HepG2 (cell line): ENCODE data around the gene CEP162. TPM values are rescaled to one million over a fixed set of nuclear protein-coding genes. Genes with fewer than 3 reads are reported as not detected.

Experiments used
- ATAC-seq: fragments of 200-7000 bp; cut with Tn5 transposase; 3 replicates; pipeline ENCODE4 v1.9.1; 2020; ENCODE audit warnings: mild to moderate bottlenecking, moderate library complexity
- BruUV-seq: library from RNA; stranded (reverse); fragments of 400-500 nt; replicated peaks from 2 replicates; lab custom pipeline; 2021; lab: Mats Ljungman, UMichigan
- CTCF ChIA-PET: fragments of 300-600 bp; formaldehyde crosslinking; extraction: SDS; loops from one replicate; lab custom pipeline; 2021; ENCODE audit warnings: low total read pairs, inconsistent platforms, low intra/inter-chr PET ratio; lab: Yijun Ruan, JAX
- POLR2A ChIA-PET: fragments of 350-600 bp; sonication (Branson Sonifier 250); formaldehyde crosslinking; loops from one replicate; lab custom pipeline; 2020; ENCODE audit warnings: antibody characterized with exemption, inconsistent platforms; lab: Yijun Ruan, JAX
- DNase-seq: peaks from one replicate; pipeline ENCODE4 v3.0.0-alpha.2; 2015; ENCODE audit warnings: low spot score
- FAIRE-seq: peaks from 3 replicates; lab custom pipeline; 2011; peaks lifted over from hg19 to GRCh38; lab: Jason Lieb, UNC
- H2AFZ ChIP-seq: one replicate; pipeline ENCODE4 v1.6.1; 2011; ENCODE audit warnings: low read length, inconsistent platforms
- H3K27ac ChIP-seq: fragments of 300-600 bp; 3 replicates; pipeline ENCODE4 v1.8.0; 2011; ENCODE audit warnings: mixed run types, mild to moderate bottlenecking, mixed read lengths, low read length, inconsistent platforms; ENCODE audit not compliant: insufficient read depth; ENCODE audit errors: extremely low read length
- H3K27me3 ChIP-seq, 2 experiments: fragments of 200-600 bp in 1 of 2; 2 replicates in 1 of 2; 3 replicates in 1 of 2; pipeline versions ENCODE4 v1.6.0 to v1.8.0; 2011; ENCODE audit warnings: low read length in 2 of 2, mild to moderate bottlenecking in 2 of 2, moderate library complexity in 2 of 2, inconsistent platforms in 1 of 2; ENCODE audit not compliant: insufficient read depth in 2 of 2, control insufficient read depth in 1 of 2
- H3K36me3 ChIP-seq, 2 experiments: fragments of 200-600 bp in 1 of 2; replicated peaks in 1 of 2; 2 replicates in 1 of 2; 3 replicates in 1 of 2; pipeline versions ENCODE4 v1.5.1 to v1.8.0; 2011; ENCODE audit warnings: low read length in 2 of 2, inconsistent platforms in 1 of 2; ENCODE audit not compliant: insufficient read depth in 2 of 2, control insufficient read depth in 1 of 2
- H3K4me1 ChIP-seq: 2 replicates; pipeline ENCODE4 v1.5.1; 2012; ENCODE audit warnings: low read length, inconsistent platforms; ENCODE audit not compliant: insufficient read depth
- H3K4me2 ChIP-seq: 2 replicates; pipeline ENCODE4 v1.6.0; 2011; ENCODE audit warnings: low read depth, low read length, inconsistent platforms
- H3K4me3 ChIP-seq, 3 experiments: fragments of 200-600 bp in 1 of 3; sonication (generic), shearing (Covaris generic) in 1 of 3; replicated peaks in 1 of 3; 2 replicates each; pipeline ENCODE4 v1.5.1; 2011 to 2016; ENCODE audit warnings: low read length in 3 of 3, inconsistent platforms in 2 of 3, low read depth in 2 of 3, mild to moderate bottlenecking in 2 of 3, control low read depth in 1 of 3, mixed read lengths in 1 of 3; ENCODE audit not compliant: insufficient read depth in 1 of 3
- H3K79me2 ChIP-seq: one replicate; pipeline ENCODE4 v1.6.1; 2011; ENCODE audit warnings: low read length, inconsistent platforms; ENCODE audit not compliant: insufficient read depth
- H3K9ac ChIP-seq: 2 replicates; pipeline ENCODE4 v1.6.0; 2011; ENCODE audit warnings: mild to moderate bottlenecking, low read depth, low read length, inconsistent platforms; ENCODE audit not compliant: insufficient read depth
- H3K9me3 ChIP-seq: 2 replicates; pipeline ENCODE4 v1.5.1; 2012; ENCODE audit warnings: mild to moderate bottlenecking, low read length
- H4K20me1 ChIP-seq: 2 replicates; pipeline ENCODE4 v1.6.0; 2011; ENCODE audit warnings: inconsistent platforms, mild to moderate bottlenecking, low read length, moderate library complexity; ENCODE audit not compliant: insufficient read depth
- ASH2L ChIP-seq: fragments of 300-600, 200-600 bp; sonication (generic); IDR thresholded peaks from 2 replicates; pipeline ENCODE4 v1.7.0; 2017; ENCODE audit warnings: low read depth, mild to moderate bottlenecking, moderate library complexity, mixed read lengths, low read length; ENCODE audit not compliant: insufficient read length
- ATF7-NPFF ChIP-seq: sonication (generic); formaldehyde crosslinking; IDR thresholded peaks from 2 replicates; pipeline ENCODE4 v1.8.1; 2023; ENCODE audit warnings: mild to moderate bottlenecking, low read depth, missing genetic modification reagents, moderate library complexity
- FOXO4 ChIP-seq: sonication (generic); formaldehyde crosslinking; conservative IDR thresholded peaks from 2 replicates; pipeline ENCODE4 v1.8.1; 2023; ENCODE audit warnings: missing genetic modification reagents
- MAFG ChIP-seq: sonication (generic); formaldehyde crosslinking; IDR thresholded peaks from 2 replicates; pipeline ENCODE4 v1.5.1; 2020; ENCODE audit warnings: mild to moderate bottlenecking, missing genetic modification reagents
- MXI1 ChIP-seq: IDR thresholded peaks from 3 replicates; pipeline ENCODE4 v1.6.1; 2012; ENCODE audit warnings: low read depth, low read length, inconsistent platforms, borderline replicate concordance
- NPAS2 ChIP-seq: sonication (generic); formaldehyde crosslinking; IDR thresholded peaks from 2 replicates; pipeline ENCODE4 v1.8.0; 2022; ENCODE audit warnings: mild to moderate bottlenecking, missing genetic modification reagents, borderline replicate concordance
- PHF21A ChIP-seq: sonication (generic); formaldehyde crosslinking; IDR thresholded peaks from 2 replicates; pipeline ENCODE4 v1.5.0; 2020; ENCODE audit warnings: mild to moderate bottlenecking, missing genetic modification reagents
- RORA ChIP-seq: sonication (generic); formaldehyde crosslinking; IDR thresholded peaks from 2 replicates; pipeline ENCODE4 v1.5.0; 2020; ENCODE audit warnings: mild to moderate bottlenecking, missing genetic modification reagents, moderate library complexity
- THYN1 ChIP-seq: sonication (generic); formaldehyde crosslinking; IDR thresholded peaks from 2 replicates; pipeline ENCODE4 v1.8.1; 2023; ENCODE audit warnings: low read depth, mild to moderate bottlenecking, moderate library complexity, missing genetic modification reagents, borderline replicate concordance
- ZC3H13 ChIP-seq: sonication (generic); formaldehyde crosslinking; IDR thresholded peaks from 2 replicates; pipeline ENCODE4 v1.8.1; 2023; ENCODE audit warnings: mild to moderate bottlenecking, missing genetic modification reagents, moderate library complexity
- ZNF160 ChIP-seq: sonication (generic); formaldehyde crosslinking; IDR thresholded peaks from 2 replicates; pipeline ENCODE4 v1.8.0; 2022; ENCODE audit warnings: mild to moderate bottlenecking, inconsistent platforms, missing genetic modification reagents
- ZNF253 ChIP-seq: sonication (generic); formaldehyde crosslinking; IDR thresholded peaks from 2 replicates; pipeline ENCODE4 v1.8.0; 2022; ENCODE audit warnings: mild to moderate bottlenecking, missing genetic modification reagents, borderline replicate concordance
- ZNF256 ChIP-seq: sonication (generic); formaldehyde crosslinking; conservative IDR thresholded peaks from 2 replicates; pipeline ENCODE4 v1.4.0; 2020; ENCODE audit warnings: missing genetic modification reagents
- ZNF331 ChIP-seq: sonication (generic); formaldehyde crosslinking; IDR thresholded peaks from 2 replicates; pipeline ENCODE4 v1.4.0; 2020; ENCODE audit warnings: missing genetic modification reagents
- ZNF501 ChIP-seq: sonication (generic); formaldehyde crosslinking; IDR thresholded peaks from 2 replicates; pipeline ENCODE4 v1.5.1; 2020; ENCODE audit warnings: mild to moderate bottlenecking, moderate library complexity, missing genetic modification reagents
- ZNF781 ChIP-seq: sonication (generic); formaldehyde crosslinking; IDR thresholded peaks from 2 replicates; pipeline ENCODE4 v1.5.1; 2020; ENCODE audit warnings: borderline replicate concordance, mild to moderate bottlenecking, missing genetic modification reagents; ENCODE audit errors: not compliant biosample characterization
- ZNF878 ChIP-seq: sonication (generic); formaldehyde crosslinking; IDR thresholded peaks from 2 replicates; pipeline ENCODE4 v1.8.1; 2023; ENCODE audit warnings: mild to moderate bottlenecking, missing genetic modification reagents, moderate library complexity
- WGBS: methylation state at CpG from one replicate; pipeline ENCODE4 v1.1.6; 2017; ENCODE audit warnings: low lambda C conversion rate; 5-methylcytosine and 5-hydroxymethylcytosine counted together
- in situ Hi-C: cut with HindIII; loops from 2 replicates; pipeline ENCODE4 v1.10.0; 2017; ENCODE audit warnings: low pct_unique_long_range_greater_than_20kb; ENCODE audit not compliant: extremely low pct_ligation_motif_present
- intact Hi-C: fragments of 100-400 bp; cut with micrococcal nuclease; formaldehyde crosslinking; loops from one replicate; pipeline ENCODE4 v1.10.0; 2022; ENCODE audit not compliant: unreplicated experiment
- polyA plus RNA-seq, 8 experiments: library from polyadenylated mRNA; depleted of rRNA in 3 of 8; stranded (reverse) in 7 of 8; unstranded in 1 of 8; fragments of >200 nt; fragmentation: Illumina TruSeq in 4 of 8; extraction: Trizol in 4 of 8; gene quantifications; 2 replicates each; pipeline versions ENCODE4 v1.2.1 to v1.2.3, GENCODE V29; 2011 to 2016; ENCODE audit warnings: low read depth in 4 of 8, missing spikeins in 1 of 8, mixed read lengths in 1 of 8; ENCODE audit not compliant: insufficient read depth in 1 of 8
- total RNA-seq, 5 experiments: library from RNA; depleted of rRNA; stranded (reverse); fragments of >200 nt; fragmentation: Illumina TruSeq; extraction: Trizol; gene quantifications; 2 replicates each; pipeline ENCODE4 v1.2.3, GENCODE V29; 2016; ENCODE audit warnings: low read depth in 1 of 5

Gene CEP162
- total and polyA plus RNA-seq, 2 of the 13 experiments (the other 11 are each of a cell fraction or from before 2014, with no cell fraction given), result 0.50 to 7.9 TPM

DNA sequence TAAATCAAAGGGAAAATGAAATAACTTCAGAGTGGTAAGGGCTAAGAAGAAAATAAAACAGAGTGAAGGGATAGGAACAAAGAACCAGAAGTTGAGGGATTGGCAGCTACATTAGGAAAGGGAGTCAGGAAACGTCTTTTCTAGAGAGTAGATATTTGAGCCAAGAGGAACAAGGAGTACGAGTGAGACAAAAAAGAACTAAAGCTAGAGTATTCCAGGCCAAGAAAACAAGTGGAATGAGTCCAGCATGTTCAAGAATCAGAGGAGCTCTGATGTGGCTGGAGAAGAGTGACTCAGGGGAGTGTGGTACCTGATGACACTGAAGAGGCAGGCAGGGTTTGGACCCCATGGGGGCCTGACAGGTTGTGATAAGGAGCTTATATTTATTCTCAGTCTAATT, 66.3 kb downstream of the CEP162 start:
- ChIA-PET CTCF (no interaction called here), POLR2A (no interaction called here)
- intact Hi-C loops, result no loop called here
- ATAC-seq (no peak), DNase-seq (no peak), FAIRE-seq (no peak)
- H3K9ac ChIP-seq, result no peak overlapping the region
- H3K79me2 ChIP-seq, result no peaks in the 10 kb centered on the region
- 90% methylated on average over 2 of the region's 2 CpGs for WGBS
- H3K4me2 ChIP-seq, result no peak overlapping the region
- H3K27ac ChIP-seq, result no peak overlapping the region
- no peak overlapping the region for H2AFZ ChIP-seq
- peaks cover 6% of the 10 kb centered on the region; the same call in 1 of the 2 replicates for H3K4me1 ChIP-seq
- no peaks in the 10 kb centered on the region for H4K20me1 ChIP-seq
- peaks cover 0 to 7% of the 10 kb centered on the region in 2 experiments; a peak in 1 of 5 replicates for H3K36me3 ChIP-seq
- no peak for TF ChIP-seq MXI1
- no peak for TF ChIP-seq FOXO4 (CRISPR knock-in tag)
- no peak for TF ChIP-seq ZNF781 (CRISPR knock-in tag)
- no peak for TF ChIP-seq RORA (CRISPR knock-in tag)
- TF ChIP-seq ZNF501 (CRISPR knock-in tag), result no peak
- no peak for TF ChIP-seq PHF21A (CRISPR knock-in tag)
- TF ChIP-seq ATF7-NPFF (CRISPR knock-in tag), result no peak
- TF ChIP-seq ZNF253 (CRISPR knock-in tag), result no peak
- TF ChIP-seq ZNF878 (CRISPR knock-in tag), result no peak
- no peak for TF ChIP-seq MAFG (CRISPR knock-in tag)
- TF ChIP-seq ZNF331 (CRISPR knock-in tag), result no peak
- no peak for TF ChIP-seq ZC3H13 (CRISPR knock-in tag)
- no peak for TF ChIP-seq ASH2L
- TF ChIP-seq NPAS2 (CRISPR knock-in tag), result no peak
- TF ChIP-seq ZNF160 (CRISPR knock-in tag), result no peak
- TF ChIP-seq ZNF256 (CRISPR knock-in tag), result no peak
- TF ChIP-seq THYN1, result no peak
- no peak overlapping the region for H3K4me3 ChIP-seq
- no peaks in the 10 kb centered on the region for H3K9me3 ChIP-seq
- H3K27me3 ChIP-seq, result no peaks in the 10 kb centered on the region
- no TSS peak for BruUV-seq
- in situ Hi-C loops, result no loop called here
